T-helper 17 cell (primary cell): ENCODE data around the gene SP100. TPM values are rescaled to one million over a fixed set of nuclear protein-coding genes. Genes with fewer than 3 reads are reported as not detected.
"Not testable (repeated sequence)": the region's sequence is repeated elsewhere in the genome, so short reads cannot be mapped to it uniquely, and the experiment has no call there.

Experiments
- ATAC-seq: fragments of 150-1000 bp; cut with Tn5 transposase; 2 replicates; pipeline ENCODE4 v1.10.0; 2021; ENCODE audit warnings: mild to moderate bottlenecking, moderate library complexity
- DNase-seq, 3 donors: peaks; one replicate each; pipeline versions ENCODE4 v3.0.0 to v3.0.0-alpha.2; 2020 to 2021
- H3K9me3 ChIP-seq: one replicate; pipeline ENCODE4 v1.7.0; 2013; ENCODE audit warnings: low read length, mild to moderate bottlenecking; ENCODE audit not compliant: control insufficient read depth, poor library complexity, severe bottlenecking
- H3K27ac Mint-ChIP-seq: one replicate; pipeline ENCODE4 v1.8.0; 2022; ENCODE audit warnings: mild to moderate bottlenecking, moderate library complexity, mixed read lengths
- H3K27me3 Mint-ChIP-seq: one replicate; pipeline ENCODE4 v1.8.0; 2022; ENCODE audit warnings: mixed read lengths
- H3K36me3 Mint-ChIP-seq: one replicate; pipeline ENCODE4 v1.8.0; 2022; ENCODE audit warnings: low read depth, mixed read lengths
- H3K4me1 Mint-ChIP-seq: one replicate; pipeline ENCODE4 v1.8.0; 2022; ENCODE audit warnings: mild to moderate bottlenecking, mixed read lengths
- H3K4me3 Mint-ChIP-seq: one replicate; pipeline ENCODE4 v1.8.0; 2022; ENCODE audit warnings: mild to moderate bottlenecking, moderate library complexity, mixed read lengths
- total RNA-seq, 4 donors: library from RNA in 2 of 4; stranded (reverse) in 2 of 4; gene quantifications; one replicate each; pipeline ENCODE4 v1.2.3 and lab custom pipeline; 2022 to 2026

The SP100 gene
- total RNA-seq (100 to 1,000 TPM; 220 to 246 TPM), total RNA-seq (lab: John Stamatoyannopoulos, UW) (293 to 367 reads per million in 2 donors)

GRCh38 chr2:230416061-230416721 lies at the start of gene SP100:
TSS of gene SP100 (plus strand) at chr2:230416201. CDS start at chr2:230416297, 96 bp downstream.
- Mint-ChIP-seq H3K36me3 (peaks cover 3% of the 10 kb centered on the region), H3K4me1 (peaks cover 52% of the 10 kb centered on the region)

GRCh38 chr2:230382108-230382507 lies 33.9 kb upstream of the SP100 start:
- Mint-ChIP-seq H3K27me3 (no peaks in the 10 kb centered on the region), H3K4me3 (no peak overlapping the region), H3K27ac (no peak overlapping the region), H3K36me3 (peaks cover 8% of the 10 kb centered on the region), H3K4me1 (peaks cover 13% of the 10 kb centered on the region)
- H3K9me3 ChIP-seq, result no peaks in the 10 kb centered on the region
- DNase-seq, result no peak
- ATAC-seq, result no peak

More at GRCh38 chr2:230416061-230416721, at the start of gene SP100:
- peak; percentile 82 for ATAC-seq
- no peaks in the 10 kb centered on the region for H3K27me3 Mint-ChIP-seq
- peak within 1 kb of the TSS; percentile 99 for H3K27ac Mint-ChIP-seq
- peak; percentile 58 to 69 (median 58) for DNase-seq
- peak within 1 kb of the TSS; percentile 92 for H3K4me3 Mint-ChIP-seq
- H3K9me3 ChIP-seq, result no peaks in the 10 kb centered on the region

DNA sequence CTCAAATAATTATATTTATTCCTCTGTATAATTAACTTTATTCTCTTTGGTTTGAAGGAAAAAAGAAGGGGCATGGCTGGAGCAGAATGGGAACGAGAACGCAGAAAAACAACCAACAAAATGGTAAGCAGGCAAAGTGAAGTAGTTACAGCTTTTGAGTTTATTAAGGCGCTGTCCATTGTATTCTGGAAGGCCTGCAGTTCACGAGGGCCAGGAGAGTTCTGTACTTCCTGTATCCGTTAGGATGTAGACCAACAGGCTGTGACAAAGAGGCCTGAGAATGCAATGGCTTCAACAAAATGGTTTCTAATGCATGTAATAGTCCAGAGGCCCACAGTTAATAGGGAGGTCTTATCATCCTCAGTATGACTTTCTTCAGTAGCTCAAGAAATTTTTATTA lies 32.5 kb upstream of the SP100 start:
- no peak overlapping the region for H3K27ac Mint-ChIP-seq
- peaks cover 6% of the 10 kb centered on the region for H3K4me1 Mint-ChIP-seq
- H3K27me3 Mint-ChIP-seq, result no peaks in the 10 kb centered on the region
- ATAC-seq (no peak), DNase-seq (no peak)
- no peaks in the 10 kb centered on the region for H3K9me3 ChIP-seq
- H3K36me3 Mint-ChIP-seq, result peaks cover 8% of the 10 kb centered on the region
- H3K4me3 Mint-ChIP-seq, result no peak overlapping the region

DNA sequence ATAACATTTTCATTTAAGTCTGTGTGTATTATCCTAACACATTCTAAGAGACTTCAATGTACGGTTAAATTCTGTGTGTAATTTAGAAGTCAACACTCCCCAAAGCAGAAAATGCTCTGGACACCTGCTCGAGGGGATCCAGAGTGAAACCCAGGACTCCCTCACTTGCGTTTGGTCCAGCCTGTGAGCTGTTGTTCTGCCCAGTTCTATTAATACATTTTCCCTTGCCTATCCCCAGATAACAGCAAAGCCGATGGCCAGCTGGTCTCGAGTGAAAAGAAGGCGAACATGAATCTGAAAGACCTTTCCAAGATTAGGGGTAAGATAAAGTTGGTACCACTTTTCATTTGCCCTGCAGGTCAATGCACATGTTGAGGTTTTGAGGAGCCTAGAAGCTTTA lies 31.0 kb upstream of the SP100 start:
- no peak overlapping the region for H3K27ac Mint-ChIP-seq
- no peak for ATAC-seq

DNA sequence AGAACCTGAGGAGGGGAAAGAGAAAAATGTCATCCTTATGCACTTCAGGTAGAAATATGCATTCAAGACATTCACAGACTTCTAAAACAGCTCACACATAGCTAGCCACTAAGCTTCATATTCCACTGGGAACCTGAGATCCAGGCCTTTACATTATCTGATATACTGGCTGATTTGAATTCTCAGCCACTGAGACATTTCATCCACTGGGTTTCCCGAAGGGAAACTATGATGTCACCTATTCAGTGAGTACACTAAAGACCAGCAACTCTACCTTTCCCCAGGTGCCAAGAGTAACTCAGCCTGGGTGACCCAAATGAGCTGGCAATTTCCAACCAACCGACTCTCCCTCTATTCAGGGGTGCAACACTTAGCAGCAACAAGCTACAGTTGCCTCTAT lies 21.7 kb upstream of the SP100 start:
- peaks cover 15% of the 10 kb centered on the region for H3K36me3 Mint-ChIP-seq
- DNase-seq, result no peak
- no peaks in the 10 kb centered on the region for H3K9me3 ChIP-seq
- ATAC-seq, result no peak
- no peak overlapping the region for H3K4me3 Mint-ChIP-seq
- peaks cover 4% of the 10 kb centered on the region for H3K4me1 Mint-ChIP-seq
- H3K27me3 Mint-ChIP-seq, result no peaks in the 10 kb centered on the region
- H3K27ac Mint-ChIP-seq, result no peak overlapping the region

More for the DNA sequence above, 31.0 kb upstream of the SP100 start:
- Mint-ChIP-seq H3K27me3 (no peaks in the 10 kb centered on the region), H3K4me3 (no peak overlapping the region), H3K4me1 (peaks cover 7% of the 10 kb centered on the region), H3K36me3 (peaks cover 14% of the 10 kb centered on the region)
- no peak for DNase-seq
- H3K9me3 ChIP-seq, result no peaks in the 10 kb centered on the region

DNA sequence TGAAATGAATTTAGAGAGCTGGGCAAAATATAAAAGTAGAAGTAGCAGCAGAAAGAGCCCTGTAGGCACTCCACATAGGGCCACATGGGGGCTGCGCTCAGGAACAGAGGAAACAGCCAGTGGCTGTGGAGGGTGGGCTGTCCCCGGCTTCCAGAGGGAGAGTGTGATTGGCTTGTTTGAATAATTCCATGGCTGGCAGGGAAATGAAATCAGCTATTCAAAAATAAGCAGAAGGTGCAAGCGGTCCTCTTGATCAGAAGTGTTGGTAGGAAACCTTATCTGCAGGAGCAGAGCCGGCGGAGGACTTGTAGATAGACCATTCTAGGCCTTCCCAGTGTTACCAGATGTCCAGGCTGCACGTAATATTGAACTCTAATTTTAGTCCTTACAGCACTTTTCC lies 17.3 kb upstream of the SP100 start:
- H3K27me3 Mint-ChIP-seq, ATAC-seq, H3K27ac Mint-ChIP-seq: not testable (repeated sequence)

DNA sequence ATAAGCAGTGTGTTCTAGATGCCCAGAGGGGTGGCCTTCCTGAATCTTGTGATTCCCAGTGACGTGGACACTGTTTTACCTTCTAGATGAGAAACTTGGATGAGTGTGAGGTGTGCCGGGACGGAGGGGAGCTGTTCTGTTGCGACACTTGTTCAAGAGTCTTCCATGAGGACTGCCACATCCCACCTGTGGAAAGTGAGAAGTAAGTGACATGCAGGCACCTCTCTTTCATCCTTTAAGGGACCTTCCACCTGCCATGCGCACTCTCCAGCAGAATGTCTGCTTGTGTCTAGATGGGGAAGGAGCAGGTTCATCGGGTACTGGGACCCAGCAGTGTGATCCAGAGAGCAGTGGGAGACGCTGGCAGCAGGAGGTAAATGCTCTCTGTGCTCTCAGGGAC lies 16.0 kb upstream of the SP100 start:
- ATAC-seq (no peak), DNase-seq (no peak)
- H3K4me3 Mint-ChIP-seq, result no peak overlapping the region
- peak overlapping the region; percentile 57 for H3K27ac Mint-ChIP-seq
- no peaks in the 10 kb centered on the region for H3K27me3 Mint-ChIP-seq
- H3K36me3 Mint-ChIP-seq, result peaks cover 18% of the 10 kb centered on the region
- H3K9me3 ChIP-seq, result no peaks in the 10 kb centered on the region
- H3K4me1 Mint-ChIP-seq, result peaks cover 3% of the 10 kb centered on the region

More for the DNA sequence above, 17.3 kb upstream of the SP100 start:
- DNase-seq, H3K9me3 ChIP-seq, H3K4me1 Mint-ChIP-seq, H3K4me3 Mint-ChIP-seq: not testable (repeated sequence)
- peaks cover 16% of the 10 kb centered on the region for H3K36me3 Mint-ChIP-seq

DNA sequence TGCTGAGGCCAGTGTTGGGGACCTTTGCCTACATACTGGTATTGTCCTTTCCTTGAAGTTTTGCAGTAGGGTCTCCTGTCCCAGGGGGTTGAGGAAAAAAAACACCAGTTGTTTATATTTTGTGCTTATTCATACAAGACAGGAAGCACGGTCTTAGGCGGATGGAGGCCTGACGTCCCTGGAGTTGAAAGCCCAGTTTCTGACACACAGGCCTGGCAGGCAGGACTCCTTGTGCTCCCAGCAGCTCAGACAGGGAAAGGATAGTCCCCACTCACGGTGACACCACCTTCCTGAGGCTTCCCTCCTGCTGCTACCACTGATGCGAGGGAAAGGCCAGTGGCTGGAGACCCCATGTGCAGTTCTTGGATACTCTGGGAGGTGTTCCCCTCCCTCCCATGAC lies 15.5 kb upstream of the SP100 start:
- Mint-ChIP-seq H3K27ac (peak overlapping the region; percentile 57), H3K27me3 (no peaks in the 10 kb centered on the region), H3K4me3 (no peak overlapping the region), H3K36me3 (peaks cover 18% of the 10 kb centered on the region), H3K4me1 (peaks cover 3% of the 10 kb centered on the region)
- no peaks in the 10 kb centered on the region for H3K9me3 ChIP-seq
- DNase-seq (no peak), ATAC-seq (no peak)

- ATAC-seq, H3K27ac Mint-ChIP-seq: not testable (repeated sequence)
- peaks cover 18% of the 10 kb centered on the region for H3K36me3 Mint-ChIP-seq
Observed at GRCh38 chr2:230401026-230401425, 15.0 kb upstream of the SP100 start.

DNA sequence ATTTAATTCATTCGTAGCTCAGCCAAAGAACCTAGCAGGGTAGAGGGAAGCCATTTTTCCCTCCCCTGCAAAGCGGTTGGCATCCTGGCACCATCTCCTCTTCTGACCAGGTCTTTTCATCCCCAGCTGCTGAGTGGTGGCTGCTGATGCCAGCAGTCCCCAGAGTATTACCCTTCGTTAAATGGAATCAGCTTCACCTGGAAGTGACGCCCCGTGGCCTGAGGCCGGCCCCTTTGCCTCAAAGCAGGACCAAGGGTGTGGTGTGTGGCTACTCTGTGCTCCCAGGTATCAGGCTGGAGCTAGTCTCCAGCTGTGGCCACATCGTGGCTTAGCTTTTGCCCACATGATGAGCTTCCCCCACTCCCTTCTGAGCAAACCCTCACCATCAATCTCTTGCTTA lies 12.3 kb upstream of the SP100 start:
- DNase-seq (no peak), ATAC-seq (no peak)
- no peaks in the 10 kb centered on the region for H3K27me3 Mint-ChIP-seq
- peaks cover 13% of the 10 kb centered on the region for H3K36me3 Mint-ChIP-seq
- H3K4me3 Mint-ChIP-seq, result no peak overlapping the region
- H3K4me1 Mint-ChIP-seq, result peaks cover 10% of the 10 kb centered on the region
- peak overlapping the region; percentile 49 for H3K27ac Mint-ChIP-seq
- H3K9me3 ChIP-seq, result no peaks in the 10 kb centered on the region

More at GRCh38 chr2:230401026-230401425, 15.0 kb upstream of the SP100 start:
- H3K4me3 Mint-ChIP-seq, DNase-seq, H3K9me3 ChIP-seq, H3K4me1 Mint-ChIP-seq, H3K27me3 Mint-ChIP-seq: not testable (repeated sequence)

- H3K9me3 ChIP-seq, result no peaks in the 10 kb centered on the region
- H3K4me1 Mint-ChIP-seq, result peaks cover 15% of the 10 kb centered on the region
- H3K27me3 Mint-ChIP-seq, result no peaks in the 10 kb centered on the region
- H3K4me3 Mint-ChIP-seq, result no peak overlapping the region
- no peak overlapping the region for H3K27ac Mint-ChIP-seq
- DNase-seq, result no peak
- H3K36me3 Mint-ChIP-seq, result peaks cover 6% of the 10 kb centered on the region
- no peak for ATAC-seq
Observed at GRCh38 chr2:230405824-230406223, 10.2 kb upstream of the SP100 start.

DNA sequence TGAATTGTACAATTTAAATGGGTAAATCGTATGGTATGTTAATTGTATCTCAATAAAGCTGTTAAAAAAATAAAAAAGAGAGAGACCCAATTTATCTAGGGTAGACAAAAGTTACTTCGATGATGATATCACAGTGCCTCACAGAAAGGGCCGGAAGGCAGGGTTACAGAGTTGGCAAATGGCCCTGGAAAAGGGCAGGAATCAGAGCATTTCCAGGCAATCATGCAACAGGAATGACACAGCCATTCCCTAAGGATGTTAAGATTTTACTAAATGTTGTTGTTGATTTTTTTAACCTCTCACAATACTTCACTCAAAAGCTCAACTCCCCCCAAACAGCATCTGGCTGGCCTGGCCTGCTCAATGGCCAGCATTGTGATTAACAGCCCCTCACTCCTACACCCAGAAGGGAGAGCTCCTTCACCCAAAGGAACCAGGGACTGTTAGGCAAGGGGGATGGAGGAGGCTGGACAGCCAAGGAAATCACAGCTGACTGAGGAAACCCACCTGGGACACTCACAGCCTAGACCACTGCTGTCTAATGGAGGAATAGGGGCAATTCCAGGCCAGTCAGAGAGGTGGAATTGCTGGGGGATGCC lies 7.7 kb upstream of the SP100 start:
- H3K9me3 ChIP-seq, result no peaks in the 10 kb centered on the region
- Mint-ChIP-seq H3K27me3 (no peaks in the 10 kb centered on the region), H3K4me1 (peaks cover 30% of the 10 kb centered on the region), H3K4me3 (no peak overlapping the region), H3K36me3 (peaks cover 3% of the 10 kb centered on the region), H3K27ac (peak overlapping the region; percentile 61)
- ATAC-seq (no peak), DNase-seq (no peak)

DNA sequence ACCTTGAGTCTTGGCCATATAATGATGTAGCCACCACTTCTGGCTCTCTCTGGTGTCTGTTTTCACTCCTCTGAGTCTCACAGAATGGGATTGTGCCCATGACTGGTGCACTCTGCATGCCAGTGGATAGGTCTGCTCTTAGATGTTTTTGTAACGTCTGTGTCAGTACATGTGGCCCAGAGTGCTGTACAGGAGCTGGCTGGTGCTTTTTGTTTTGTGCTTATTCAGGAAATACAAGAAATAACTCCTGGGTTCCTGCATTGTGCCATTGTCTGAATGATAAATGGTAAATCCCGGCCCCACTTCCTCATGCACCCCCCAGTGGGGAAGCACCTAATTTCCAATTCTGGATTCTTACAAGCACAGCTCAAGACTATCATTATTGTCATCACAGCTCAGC lies 6.7 kb upstream of the SP100 start:
- ATAC-seq, H3K9me3 ChIP-seq, DNase-seq, H3K27me3 Mint-ChIP-seq, H3K36me3 Mint-ChIP-seq, H3K4me3 Mint-ChIP-seq: not testable (repeated sequence)
- Mint-ChIP-seq H3K27ac (peak overlapping the region; percentile 98), H3K4me1 (peaks cover 34% of the 10 kb centered on the region)

GRCh38 chr2:230410263-230410662 lies 5.7 kb upstream of the SP100 start:
- DNase-seq, result no peak
- Mint-ChIP-seq H3K4me3 (peak overlapping the region; percentile 99), H3K36me3 (no peaks in the 10 kb centered on the region), H3K27me3 (no peaks in the 10 kb centered on the region), H3K27ac (peak overlapping the region; percentile 98), H3K4me1 (peaks cover 37% of the 10 kb centered on the region)
- no peak for ATAC-seq
- no peaks in the 10 kb centered on the region for H3K9me3 ChIP-seq
